ENCODE data around the gene RXRB. TPM values are rescaled to one million over a fixed set of nuclear protein-coding genes. Genes with fewer than 3 reads are reported as not detected.
A peak's percentile ranks its signal among the peaks of the same experiment; 100 is the strongest.

RXRB gene
- 18.8 and 25.5 TPM in 2 replicates for total RNA-seq

GRCh38 chr6:33200219-33201146 lies at the start of gene RXRB, which contains the start of gene SLC39A7:
TSS of gene RXRB (minus strand) at chr6:33200665. CDS start at chr6:33200476, 189 bp downstream.
TSS of gene SLC39A7 (plus strand) at chr6:33200867. CDS start at chr6:33201246, 379 bp downstream.

DNA sequence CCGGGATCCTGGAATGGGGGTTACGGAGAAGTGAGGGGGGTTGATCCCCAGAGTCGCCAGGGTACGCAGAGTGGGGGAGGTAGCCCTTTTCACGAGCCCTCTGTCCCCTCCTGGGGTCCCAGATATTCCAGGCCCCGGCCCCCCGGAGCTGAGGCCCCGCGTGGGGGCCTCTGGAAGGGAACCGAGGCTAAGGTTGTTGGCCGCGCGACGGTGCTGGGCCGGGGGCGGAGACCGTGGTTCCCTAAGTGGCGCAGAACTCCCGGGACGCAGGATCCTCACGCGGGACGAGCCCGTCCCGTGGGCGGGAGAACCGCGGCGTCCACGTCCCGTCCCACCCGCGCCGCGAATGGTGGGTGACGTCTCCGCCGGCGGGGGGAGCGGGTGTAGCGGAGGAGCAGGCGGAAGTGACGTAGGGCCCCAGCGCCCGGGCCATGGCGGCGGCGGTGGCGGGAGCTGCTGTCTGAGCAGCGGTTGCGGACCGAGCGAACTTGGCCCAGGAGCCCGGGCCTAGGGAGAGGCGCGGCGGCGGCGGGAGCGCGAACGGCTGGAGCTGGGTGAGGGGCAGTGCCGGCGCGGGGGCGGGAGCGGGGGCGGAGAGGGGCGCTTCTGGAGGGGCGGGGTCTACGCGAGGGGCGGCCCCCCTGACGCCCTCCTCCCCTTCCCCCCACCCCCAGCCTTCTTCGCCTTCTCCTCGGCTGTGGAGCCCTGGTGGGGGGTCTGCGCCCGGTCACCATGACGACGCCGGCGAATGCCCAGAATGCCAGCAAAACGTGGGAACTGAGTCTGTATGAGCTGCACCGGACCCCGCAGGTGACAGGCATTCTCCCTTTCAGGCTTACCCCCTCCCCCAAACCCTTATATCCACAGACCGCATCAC lies 7.9 kb upstream of the RXRB start, which contains the start of gene RING1:
Gene RING1, plus strand, starts transcription at position 410 of the 877 bp plus-strand sequence. Its CDS starts 323 bp downstream, at position 733.

GRCh38 chr6:33204415-33205190 lies 4.1 kb upstream of the RXRB start, which contains the start of gene HSD17B8:
TSS of gene HSD17B8 (plus strand) at chr6:33204655. CDS start at chr6:33204669, 14 bp downstream.

GRCh38 chr6:33192105-33192646 lies 8.3 kb downstream of the RXRB start, which contains the start of gene COL11A2:
TSS of gene COL11A2 (minus strand) at chr6:33192467. CDS start at chr6:33192240, 227 bp downstream.

Small RNAs within 50 kb of the gene (small RNA-seq; reads per million reads assigned to genes)
- gene MIR219A1 (0.58 reads per million, percentile 37 among the genes with 10 or more reads in this experiment), gene RNY4P10 (not detected)

Other genes with a start within 250 kb of the RXRB start
- 0.48 and 2.0 TPM in 2 replicates for gene HLA-DMA, start 247.6 kb downstream of the RXRB start, total RNA-seq
- 128 and 139 TPM in 2 replicates for gene BRD2, start 232.1 kb downstream of the RXRB start, total RNA-seq
- gene HLA-DOA, start 191.1 kb downstream of the RXRB start, total RNA-seq, result not detected in 2 replicates
- 0.33 TPM in 1 of 2 replicates, not detected in the other for gene HLA-DPA1, start 127.0 kb downstream of the RXRB start, total RNA-seq
- 1.6 and 7.5 TPM in 2 replicates for gene HLA-DPB1, start 124.7 kb downstream of the RXRB start, total RNA-seq
- 0.19 and 0.33 TPM in 2 replicates for gene COL11A2, start 8.2 kb downstream of the RXRB start, total RNA-seq
- gene SLC39A7, start 202 bp upstream of the RXRB start, total RNA-seq, result 78.8 and 81.7 TPM in 2 replicates
- 2.8 and 4.9 TPM in 2 replicates for gene HSD17B8, start 4.0 kb upstream of the RXRB start, total RNA-seq
- gene RING1, start 7.8 kb upstream of the RXRB start, total RNA-seq, result 18.3 and 27.1 TPM in 2 replicates
- 41.3 and 46.1 TPM in 2 replicates for gene VPS52, start 71.2 kb upstream of the RXRB start, total RNA-seq
- gene RPS18, start 71.4 kb upstream of the RXRB start, total RNA-seq, result 2,652 and 3,161 TPM in 2 replicates
- gene B3GALT4, start 76.5 kb upstream of the RXRB start, total RNA-seq, result 2.6 and 5.9 TPM in 2 replicates
- gene WDR46, start 88.6 kb upstream of the RXRB start, total RNA-seq, result 78.6 and 99.3 TPM in 2 replicates
- 27.4 and 34.7 TPM in 2 replicates for gene PFDN6, start 88.9 kb upstream of the RXRB start, total RNA-seq
- gene RGL2, start 98.3 kb upstream of the RXRB start, total RNA-seq, result 61.8 and 67.0 TPM in 2 replicates
- gene TAPBP, start 113.4 kb upstream of the RXRB start, total RNA-seq, result 126 and 163 TPM in 2 replicates
- gene ZBTB22, start 117.1 kb upstream of the RXRB start, total RNA-seq, result 12.6 and 15.0 TPM in 2 replicates
- 41.5 and 56.4 TPM in 2 replicates for gene DAXX, start 122.3 kb upstream of the RXRB start, total RNA-seq
- gene KIFC1, start 191.2 kb upstream of the RXRB start, total RNA-seq, result 20.3 and 33.6 TPM in 2 replicates
- 15.5 and 16.0 TPM in 2 replicates for gene PHF1, start 210.3 kb upstream of the RXRB start, total RNA-seq
- gene CUTA, start 217.4 kb upstream of the RXRB start, total RNA-seq, result 61.8 and 63.0 TPM in 2 replicates
- 3.6 and 5.3 TPM in 2 replicates for gene SYNGAP1, start 219.4 kb upstream of the RXRB start, total RNA-seq

Measured in vein endothelial cell (primary cell).